ENCODE data around the gene SETD3. TPM values are rescaled to one million over a fixed set of nuclear protein-coding genes. Genes with fewer than 3 reads are reported as not detected.

SETD3 gene
- total RNA-seq: 10 to 100 TPM; 57.8 to 68.1 TPM
- 41.3 TPM for polyA plus RNA-seq (2013, experiment 1 of 2)
- 38.5 TPM for polyA plus RNA-seq (2013, experiment 2 of 2)
- long read RNA-seq, experiment 1, transcript SETD3-202 (13 exons, 2,878 nt): major isoform, 7 of 26 reads
- long read RNA-seq, experiment 1, partial matches to known transcripts: 6 of 26 reads
- long read RNA-seq, experiment 1, other reads (novel, unspliced or antisense): 12 of 26 reads
- long read RNA-seq, experiment 2, transcript SETD3-202 (13 exons, 2,878 nt): major isoform, 74 of 114 reads
- long read RNA-seq, experiment 2, partial matches to known transcripts: 9 of 114 reads
- long read RNA-seq, experiment 2, other reads (novel, unspliced or antisense): 29 of 114 reads
- long read RNA-seq, experiment 3, transcript SETD3-202 (13 exons, 2,878 nt): major isoform, 259 of 307 reads
- long read RNA-seq, experiment 3, partial matches to known transcripts: 5 of 307 reads
- long read RNA-seq, experiment 3, other reads (novel, unspliced or antisense): 37 of 307 reads
- long read RNA-seq, experiment 4, transcript SETD3-202 (13 exons, 2,878 nt): major isoform, 20 of 121 reads
- long read RNA-seq, experiment 4, partial matches to known transcripts: 92 of 121 reads
- long read RNA-seq, experiment 4, other reads (novel, unspliced or antisense): 9 of 121 reads

- Mint-ChIP-seq H3K27me3 (ENCODE audit: insufficient read depth) (no peaks in the 10 kb centered on the region), H3K4me1 (peaks cover 42% of the 10 kb centered on the region), H3K9me3 (no peaks in the 10 kb centered on the region), H3K27ac (peak within 1 kb of the TSS; percentile 99), H3K36me3 (ENCODE audit: low read depth) (no peaks in the 10 kb centered on the region), H3K4me3 (peak within 1 kb of the TSS; percentile 98)
- peak within 1 kb of the TSS; percentile 97 for H3K9ac ChIP-seq (ENCODE audit: extremely low read depth, low read length, poor library complexity, severe bottlenecking)
- no peaks in the 10 kb centered on the region for H3K9me3 ChIP-seq (ENCODE audit: control insufficient read depth, low read length)
- H3K4me3 ChIP-seq (ENCODE audit: low read length): peak within 1 kb of the TSS; percentile 94
- H3K36me3 ChIP-seq (ENCODE audit: control insufficient read depth, insufficient read depth, low read length): no peaks in the 10 kb centered on the region
- H3K27ac ChIP-seq (ENCODE audit: low read depth, low read length): peak within 1 kb of the TSS; percentile 92
- H3K4me1 ChIP-seq (ENCODE audit: control insufficient read depth, insufficient read depth, low read length): peaks cover 9% of the 10 kb centered on the region
- WGBS, 2 experiments (ENCODE audit: insufficient coverage in 1 of 2, insufficient read length in 1 of 2): 0% methylated on average over 13 to 120 of the region's 122 CpGs
- no peaks in the 10 kb centered on the region for H3K27me3 ChIP-seq (ENCODE audit: control insufficient read depth, insufficient read depth, low read length, poor library complexity, severe bottlenecking)
- peak; percentile 79 for DNase-seq
- peak; percentile 59 for TF ChIP-seq CTCF (conservative IDR thresholded peaks at IDR 0.05)
Measured at GRCh38 chr14:99479906-99480869, at the start of gene SETD3. Gene SETD3, minus strand, starts transcription at chr14:99480859. Its CDS starts 15,054 bp downstream, at chr14:99465805.

- Histone ChIP-seq H3K4me1 (ENCODE audit: control insufficient read depth, insufficient read depth, low read length) (peaks cover 7% of the 10 kb centered on the region), H3K27ac (ENCODE audit: low read depth, low read length) (no peak overlapping the region), H3K9ac (ENCODE audit: extremely low read depth, low read length, poor library complexity, severe bottlenecking) (no peak overlapping the region), H3K9me3 (ENCODE audit: control insufficient read depth, low read length) (no peaks in the 10 kb centered on the region), H3K27me3 (ENCODE audit: control insufficient read depth, insufficient read depth, low read length, poor library complexity, severe bottlenecking) (no peaks in the 10 kb centered on the region), H3K4me3 (ENCODE audit: low read length) (no peak overlapping the region), H3K36me3 (ENCODE audit: control insufficient read depth, insufficient read depth, low read length) (peaks cover 4% of the 10 kb centered on the region)
- WGBS, 2 experiments (ENCODE audit: insufficient coverage in 1 of 2, insufficient read length in 1 of 2): 91 to 96% methylated on average over 4 of the region's 4 CpGs
- no peak for DNase-seq
- peaks cover 27% of the 10 kb centered on the region for H3K4me1 Mint-ChIP-seq
- H3K27ac Mint-ChIP-seq: no peak overlapping the region
- no peak overlapping the region for H3K4me3 Mint-ChIP-seq
- no peak for TF ChIP-seq CTCF (conservative IDR thresholded peaks at IDR 0.05)
- no peaks in the 10 kb centered on the region for H3K9me3 Mint-ChIP-seq
- no peaks in the 10 kb centered on the region for H3K36me3 Mint-ChIP-seq (ENCODE audit: low read depth)
- H3K27me3 Mint-ChIP-seq (ENCODE audit: insufficient read depth): no peaks in the 10 kb centered on the region
Measured at GRCh38 chr14:99529899-99530298, 49.2 kb upstream of the SETD3 start.

GRCh38 chr14:99527427-99528076 is 46.9 kb upstream of the SETD3 start:
- no peak overlapping the region for H3K9ac ChIP-seq (ENCODE audit: extremely low read depth, low read length, poor library complexity, severe bottlenecking)
- Mint-ChIP-seq H3K4me1 (peaks cover 44% of the 10 kb centered on the region), H3K4me3 (no peak overlapping the region), H3K9me3 (no peaks in the 10 kb centered on the region), H3K27me3 (ENCODE audit: insufficient read depth) (no peaks in the 10 kb centered on the region), H3K36me3 (ENCODE audit: low read depth) (no peaks in the 10 kb centered on the region), H3K27ac (no peak overlapping the region)
- H3K27ac ChIP-seq (ENCODE audit: low read depth, low read length): no peak overlapping the region
- peaks cover 28% of the 10 kb centered on the region for H3K4me1 ChIP-seq (ENCODE audit: control insufficient read depth, insufficient read depth, low read length)
- DNase-seq: no peak
- WGBS, 2 experiments (ENCODE audit: insufficient coverage in 1 of 2, insufficient read length in 1 of 2): 81 to 93% methylated on average over 9 to 19 of the region's 19 CpGs
- no peak overlapping the region for H3K4me3 ChIP-seq (ENCODE audit: low read length)
- no peaks in the 10 kb centered on the region for H3K9me3 ChIP-seq (ENCODE audit: control insufficient read depth, low read length)
- H3K36me3 ChIP-seq (ENCODE audit: control insufficient read depth, insufficient read depth, low read length): peaks cover 4% of the 10 kb centered on the region
- TF ChIP-seq CTCF (conservative IDR thresholded peaks at IDR 0.05): no peak
- no peaks in the 10 kb centered on the region for H3K27me3 ChIP-seq (ENCODE audit: control insufficient read depth, insufficient read depth, low read length, poor library complexity, severe bottlenecking)
